Urinary bladder (tissue), 4 donors: ENCODE results near the gene JAK3. TPM values are rescaled to one million over a fixed set of nuclear protein-coding genes. Genes with fewer than 3 reads are reported as not detected.
A peak's percentile ranks its signal among the peaks of the same experiment; 100 is the strongest.

Experiments used
- DNase-seq: peaks from one replicate; pipeline ENCODE4 v3.0.0-alpha.2; 2015; ENCODE audit errors: extremely low spot score
- H3K27ac ChIP-seq: one replicate; pipeline ENCODE4 v1.5.1; 2013; ENCODE audit warnings: low read depth, mild to moderate bottlenecking, moderate library complexity
- H3K36me3 ChIP-seq: one replicate; pipeline ENCODE4 v1.6.1; 2013; ENCODE audit warnings: mild to moderate bottlenecking, moderate library complexity; ENCODE audit not compliant: insufficient read depth
- H3K4me1 ChIP-seq: one replicate; pipeline ENCODE4 v1.6.1; 2013; ENCODE audit warnings: mild to moderate bottlenecking, moderate library complexity; ENCODE audit not compliant: insufficient read depth
- H3K4me3 ChIP-seq: one replicate; pipeline ENCODE4 v1.5.1; 2013; ENCODE audit warnings: low read depth, low read length
- WGBS: extraction: QIAGEN DNeasy Blood & Tissue Kit; methylation state at CpG from one replicate; pipeline ENCODE4 v1.1.7; 2013; 5-methylcytosine and 5-hydroxymethylcytosine counted together
- polyA plus RNA-seq: library from polyadenylated mRNA; stranded (reverse); fragments of 200-250 nt; gene quantifications from one replicate; pipeline ENCODE4 v1.2.3, GENCODE V29; 2013
- total RNA-seq: library from RNA; depleted of rRNA; stranded (reverse); fragments of >200 nt; gene quantifications from one replicate; pipeline ENCODE4 v1.2.3, GENCODE V29; 2014
- donor health status: healthy with polysubstance abuse.
- donor health status: healthy.

JAK3 gene
- total and polyA plus RNA-seq, 2 donors, result 2.7 to 4.8 TPM

GRCh38 chr19:17860993-17861360 lies 13.2 kb upstream of the JAK3 start:
- no peak for DNase-seq
- H3K36me3 ChIP-seq, result peaks cover 6% of the 10 kb centered on the region
- H3K4me3 ChIP-seq, result peak overlapping the region; percentile 81
- no peaks in the 10 kb centered on the region for H3K4me1 ChIP-seq
- H3K27ac ChIP-seq, result no peak overlapping the region
- 51% methylated on average over 7 of the region's 7 CpGs for WGBS

DNA sequence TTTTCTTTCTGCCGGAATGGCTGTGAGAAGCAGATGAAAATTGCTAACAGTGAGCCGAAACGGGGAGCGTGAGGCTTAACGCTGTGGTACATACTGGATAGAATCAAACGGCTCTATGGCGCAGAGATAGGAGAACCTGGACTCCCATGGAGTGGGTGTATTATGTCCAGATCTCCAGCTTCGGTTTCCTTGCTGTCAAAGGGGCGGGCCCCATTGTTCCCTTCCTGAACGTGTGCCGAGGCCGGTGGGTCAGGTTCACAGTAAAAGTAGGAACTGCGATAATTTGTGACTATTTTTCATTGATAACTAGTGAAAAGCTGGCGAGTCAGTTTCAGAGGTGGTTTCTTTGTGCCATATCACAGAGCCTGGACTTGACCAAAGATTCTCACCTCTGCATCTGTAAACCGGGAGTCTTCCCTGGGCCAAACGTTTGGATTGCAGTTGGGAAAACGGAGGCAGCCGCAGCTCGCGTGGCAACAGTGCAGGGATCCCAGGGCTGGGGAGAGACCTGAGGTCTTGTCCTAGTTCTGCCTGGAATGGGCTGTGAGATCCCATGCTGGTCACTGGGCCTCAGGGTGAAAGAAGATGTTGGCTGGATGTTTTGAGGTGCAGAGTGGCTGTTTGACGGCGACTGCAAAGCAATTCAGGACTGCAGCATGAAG lies 12.7 kb upstream of the JAK3 start:
- WGBS, result under 1% methylated on average over 22 of the region's 22 CpGs
- Histone ChIP-seq H3K4me1 (no peaks in the 10 kb centered on the region), H3K27ac (no peak overlapping the region), H3K4me3 (peak overlapping the region; percentile 81), H3K36me3 (peaks cover 6% of the 10 kb centered on the region)
- no peak for DNase-seq

- Histone ChIP-seq H3K27ac (peak within 1 kb of the TSS; percentile 38), H3K4me3 (peak within 1 kb of the TSS; percentile 81), H3K36me3 (peaks cover 6% of the 10 kb centered on the region), H3K4me1 (no peaks in the 10 kb centered on the region)
- WGBS, result under 1% methylated on average over 80 of the region's 80 CpGs
- DNase-seq, result peak; percentile 99
These were observed 11.9 kb upstream of the JAK3 start, which contains the start of gene RPL18A for GRCh38 chr19:17859533-17860330. Gene RPL18A, plus strand, starts transcription at chr19:17859910. Its CDS starts 47 bp downstream, at chr19:17859957.

GRCh38 chr19:17855280-17856152 lies 7.7 kb upstream of the JAK3 start:
- Histone ChIP-seq H3K27ac (no peak overlapping the region), H3K4me3 (no peak overlapping the region), H3K4me1 (no peaks in the 10 kb centered on the region), H3K36me3 (no peaks in the 10 kb centered on the region)
- WGBS, result 14% methylated on average over 29 of the region's 29 CpGs
- DNase-seq, result no peak

- DNase-seq, result no peak
- H3K36me3 ChIP-seq, result no peaks in the 10 kb centered on the region
- H3K27ac ChIP-seq, result no peak overlapping the region
- 80% methylated on average over 6 of the region's 6 CpGs for WGBS
- no peak overlapping the region for H3K4me3 ChIP-seq
- no peaks in the 10 kb centered on the region for H3K4me1 ChIP-seq
These were observed 6.3 kb upstream of the JAK3 start for GRCh38 chr19:17854061-17854460.

DNA sequence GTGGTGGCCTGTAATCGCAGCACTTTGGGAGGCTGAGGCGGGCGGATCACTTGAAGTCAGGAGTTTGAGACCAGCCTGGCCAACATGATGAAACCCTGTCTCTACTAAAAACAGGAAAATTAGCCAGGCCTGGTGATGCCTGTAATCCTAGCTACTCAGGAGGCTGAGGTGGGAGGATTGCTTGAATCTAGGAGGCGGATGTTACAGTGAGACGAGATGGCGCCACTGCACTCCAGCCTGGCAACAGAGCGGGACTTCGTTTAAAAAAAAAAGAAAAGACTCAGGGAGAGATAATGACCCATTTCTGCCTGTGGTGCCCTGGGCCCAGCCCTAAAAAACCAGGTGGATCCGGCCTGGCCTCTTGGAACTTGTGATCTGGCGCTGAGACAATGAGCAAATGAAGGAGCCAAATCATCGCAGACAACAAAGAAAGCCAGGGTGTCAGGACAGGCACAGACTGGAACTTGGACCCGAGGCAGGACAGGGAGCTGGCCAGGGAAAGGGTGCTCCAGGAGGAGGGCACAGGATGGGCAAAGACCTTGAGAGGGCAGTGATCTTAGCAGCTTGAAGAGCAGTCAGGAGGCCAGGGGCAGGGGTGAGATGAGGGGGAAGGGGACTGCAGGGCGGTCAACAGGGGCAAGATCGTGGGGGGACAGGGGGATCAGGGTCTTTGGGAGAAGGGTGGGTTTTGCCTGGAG lies 962 bp upstream of the JAK3 start:
- no peaks in the 10 kb centered on the region for H3K4me1 ChIP-seq
- no peaks in the 10 kb centered on the region for H3K36me3 ChIP-seq
- H3K4me3 ChIP-seq, result no peak overlapping the region
- 84% methylated on average over 14 of the region's 14 CpGs for WGBS
- no peak for DNase-seq
- H3K27ac ChIP-seq, result no peak overlapping the region

DNA sequence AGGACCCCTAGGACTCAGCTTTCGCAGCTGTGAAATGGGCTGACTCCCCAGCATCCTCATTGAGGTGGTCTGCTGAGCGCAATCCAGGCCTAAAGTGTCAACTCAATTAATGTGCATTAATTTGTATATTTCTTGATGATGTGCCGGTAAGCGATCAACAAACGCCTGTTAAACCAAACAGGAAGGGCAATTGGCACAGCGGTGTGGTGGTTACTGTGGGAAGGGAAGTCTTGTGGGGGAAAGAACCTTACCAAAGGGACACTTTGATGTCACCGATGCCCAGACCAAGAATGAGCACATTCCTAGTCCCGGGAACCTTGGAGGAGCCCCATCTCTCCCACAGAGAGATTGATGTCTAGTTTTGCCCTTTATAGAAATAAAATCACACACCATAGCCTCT lies 1.6 kb downstream of the JAK3 start:
- no peaks in the 10 kb centered on the region for H3K36me3 ChIP-seq
- no peak for DNase-seq
- H3K4me3 ChIP-seq, result no peak overlapping the region
- WGBS, result 83% methylated on average over 8 of the region's 8 CpGs
- H3K27ac ChIP-seq, result no peak overlapping the region
- H3K4me1 ChIP-seq, result no peaks in the 10 kb centered on the region

DNA sequence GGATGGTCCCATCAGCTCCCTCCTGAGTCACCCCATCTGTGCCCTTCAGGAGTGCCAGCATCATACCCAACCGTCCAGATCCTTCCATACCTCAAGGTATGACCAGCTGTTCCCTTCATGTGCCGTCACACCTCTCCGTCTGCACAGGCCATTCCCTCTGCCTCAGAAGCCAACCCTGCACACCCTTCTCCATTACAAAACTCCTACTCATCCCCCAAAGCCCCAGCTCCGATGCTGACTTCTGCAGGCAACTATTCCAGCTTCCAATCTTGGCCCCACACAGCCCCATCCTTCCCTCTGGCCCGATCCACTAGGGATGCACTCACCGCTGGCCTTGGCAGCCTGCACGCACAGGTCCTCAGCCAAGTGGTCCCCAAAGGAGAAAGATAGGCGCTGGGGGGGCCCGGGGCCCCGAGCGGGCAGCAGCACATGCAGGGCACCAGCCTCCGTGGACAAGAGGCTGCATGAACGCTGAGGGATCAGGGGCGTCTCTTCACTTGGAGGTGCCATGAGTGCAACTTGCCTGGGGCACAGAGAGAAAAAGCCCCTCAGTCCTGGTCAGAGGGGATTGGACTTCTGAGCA lies 3.8 kb downstream of the JAK3 start:
- 82% methylated on average over 14 of the region's 14 CpGs for WGBS
- DNase-seq, result no peak
- Histone ChIP-seq H3K4me3 (no peak overlapping the region), H3K36me3 (no peaks in the 10 kb centered on the region), H3K4me1 (no peaks in the 10 kb centered on the region), H3K27ac (no peak overlapping the region)

- Histone ChIP-seq H3K4me1 (no peaks in the 10 kb centered on the region), H3K4me3 (no peak overlapping the region), H3K27ac (no peak overlapping the region), H3K36me3 (no peaks in the 10 kb centered on the region)
- no peak for DNase-seq
- WGBS, result 88% methylated on average over 9 of the region's 9 CpGs
These were observed 4.4 kb downstream of the JAK3 start for GRCh38 chr19:17843292-17843827.

DNA sequence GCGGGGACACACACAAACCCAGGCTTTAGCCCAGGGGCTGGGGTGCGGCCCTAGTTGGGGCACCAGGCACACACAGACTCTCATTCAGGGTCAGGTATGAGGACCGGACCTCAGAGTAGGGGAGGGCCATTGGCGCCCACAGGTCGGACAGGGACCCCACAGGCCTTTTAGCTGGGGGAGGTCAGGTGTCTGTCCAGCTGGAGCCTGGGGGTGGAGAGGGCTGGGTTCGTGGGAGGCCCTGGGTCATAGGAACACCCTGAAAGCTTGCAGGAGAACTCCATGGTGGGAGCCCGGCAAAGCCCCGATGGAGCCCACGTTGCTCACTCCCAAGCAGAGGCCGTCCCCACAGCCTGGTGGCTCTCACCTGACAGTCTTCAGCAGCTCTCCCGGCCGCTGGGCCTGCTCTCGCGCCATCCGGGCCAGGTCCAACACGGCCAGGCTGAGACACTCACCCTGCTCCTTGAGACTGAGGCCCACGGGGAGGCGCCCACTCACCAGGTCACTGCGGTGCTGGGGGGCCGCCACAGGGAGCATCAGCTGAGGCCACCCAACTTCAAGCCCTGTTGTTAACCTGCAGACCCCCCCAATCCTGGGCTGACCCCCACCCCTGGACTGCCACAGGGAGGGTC lies 5.0 kb downstream of the JAK3 start:
- H3K4me1 ChIP-seq, result no peaks in the 10 kb centered on the region
- WGBS, result 72% methylated on average over 20 of the region's 20 CpGs
- H3K4me3 ChIP-seq, result peak overlapping the region; percentile 0
- no peak overlapping the region for H3K27ac ChIP-seq
- no peak for DNase-seq
- no peaks in the 10 kb centered on the region for H3K36me3 ChIP-seq

DNA sequence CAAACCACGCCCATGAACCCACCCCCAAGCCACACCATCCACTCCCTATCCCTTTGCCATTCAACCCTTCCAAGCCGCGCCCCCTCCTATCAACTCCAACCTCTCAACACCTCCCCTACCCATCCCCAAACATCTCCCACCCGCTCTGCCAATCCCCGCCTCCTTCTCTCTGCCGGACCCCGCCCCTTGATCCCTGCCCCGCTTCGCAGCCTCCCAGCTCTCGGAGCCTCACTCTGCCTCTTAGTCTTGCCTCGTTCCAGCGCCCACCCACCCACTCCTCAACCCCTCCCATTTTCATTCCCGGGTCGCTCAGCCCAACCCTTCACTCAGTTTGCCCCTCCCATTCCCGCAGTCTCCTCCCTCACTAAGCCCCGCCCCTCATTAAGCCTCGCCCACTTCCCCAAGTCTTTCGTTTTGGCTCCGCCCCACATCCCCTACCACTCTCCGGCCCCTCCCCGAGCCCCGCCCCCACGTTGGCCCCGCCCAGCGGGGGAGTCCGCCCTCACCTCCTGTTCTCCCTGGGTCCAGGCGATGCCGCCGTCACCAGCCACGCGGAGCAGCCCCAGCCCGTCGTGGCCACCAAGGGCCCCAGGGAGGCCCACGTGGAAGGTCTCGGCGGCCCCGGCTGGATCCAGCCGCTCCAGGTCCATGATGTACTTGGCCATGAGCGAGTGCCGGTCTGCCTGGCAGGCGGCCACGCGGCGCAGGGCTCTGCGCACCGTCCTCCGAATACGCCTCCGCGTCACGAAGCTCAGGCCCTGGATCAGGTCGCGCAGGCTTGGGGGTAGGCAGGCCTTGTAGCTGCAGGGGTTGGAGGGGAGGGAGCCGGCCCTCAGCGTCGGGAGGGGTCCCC lies 5.7 kb downstream of the JAK3 start:
- Histone ChIP-seq H3K4me1 (no peaks in the 10 kb centered on the region), H3K4me3 (peak overlapping the region; percentile 0), H3K36me3 (no peaks in the 10 kb centered on the region), H3K27ac (no peak overlapping the region)
- 12% methylated on average over 56 of the region's 56 CpGs for whole genome bisulfite sequencing
- DNase-seq, result peak; percentile 90

DNA sequence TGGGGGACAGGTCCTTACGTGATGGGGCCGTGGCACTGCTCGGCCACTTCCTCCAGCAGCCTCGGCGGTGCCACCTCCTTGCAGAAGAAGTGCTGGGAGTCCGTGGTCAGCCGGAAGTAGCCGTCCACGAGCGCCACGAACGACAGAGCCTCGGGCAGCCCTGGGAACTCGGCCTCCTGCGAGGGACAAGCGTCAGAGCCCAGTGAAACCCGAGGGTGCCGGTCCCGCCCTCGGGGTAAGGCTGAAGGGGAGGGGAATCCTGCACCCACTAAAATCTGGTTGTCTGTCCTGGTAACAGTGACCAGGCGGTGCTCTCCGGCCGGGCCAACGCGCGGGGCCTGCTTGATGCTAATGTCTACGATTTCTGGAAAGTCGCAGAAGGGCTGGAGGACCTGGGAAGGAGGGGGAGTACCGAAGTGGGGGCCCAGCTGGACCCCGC lies 6.4 kb downstream of the JAK3 start:
- no peak for DNase-seq
- Histone ChIP-seq H3K36me3 (no peaks in the 10 kb centered on the region), H3K4me1 (no peaks in the 10 kb centered on the region), H3K27ac (no peak overlapping the region), H3K4me3 (no peak overlapping the region)
- 23% methylated on average over 30 of the region's 30 CpGs for WGBS
